ENCODE data around the gene CC2D2B. TPM values are rescaled to one million over a fixed set of nuclear protein-coding genes. Genes with fewer than 3 reads are reported as not detected.
A peak's percentile ranks its signal among the peaks of the same experiment; 100 is the strongest.

The CC2D2B gene
- total RNA-seq, 1 experiment from 2014 or later, result not detected

GRCh38 chr10:96013956-96014355 is 106.2 kb downstream of the CC2D2B start:
- H3K27ac ChIP-seq (ENCODE audit: low read depth, low read length, poor library complexity, severe bottlenecking), result no peak overlapping the region
- no TSS peak for BruUV-seq (replicated peaks)
- H3K4me1 ChIP-seq (ENCODE audit: insufficient read depth, low read length, poor library complexity, severe bottlenecking), result no peaks in the 10 kb centered on the region
- H3K4me3 ChIP-seq (ENCODE audit: low read depth, low read length, poor library complexity, severe bottlenecking), result no peak overlapping the region
- no peak for DNase-seq (ENCODE audit: low spot score)
- ChIA-PET POLR2A (ENCODE audit: low non-redundant PET) (no interaction called here), CTCF (interaction anchor here (1.1 to 1.2 kb wide), 2 partner anchors 321 to 1764 kb away, joined by 3 to 6 read pairs; no protein-coding TSS in a partner anchor)
- peaks cover 3% of the 10 kb centered on the region for H3K27me3 ChIP-seq (replicated peaks; ENCODE audit: insufficient read depth, low read depth, low read length, poor library complexity)
- intact Hi-C loops (cut with micrococcal nuclease; ENCODE audit: unreplicated experiment), result no loop called here
- TF ChIP-seq CTCF (conservative IDR thresholded peaks at IDR 0.05; ENCODE audit: low read depth, low read length), result no peak
- TF ChIP-seq EZH2 (IDR thresholded peaks at IDR 0.05; ENCODE audit: borderline replicate concordance, low read depth, low read length, poor library complexity, severe bottlenecking), result no peak
- H3K9me3 ChIP-seq (ENCODE audit: low read depth, low read length, poor library complexity, severe bottlenecking), result no peaks in the 10 kb centered on the region
- no peaks in the 10 kb centered on the region for H3K36me3 ChIP-seq (ENCODE audit: insufficient read depth, low read length, poor library complexity, severe bottlenecking)

- intact Hi-C loops (cut with micrococcal nuclease; ENCODE audit: unreplicated experiment), result no loop called here
Observed at GRCh38 chr10:96014473-96015102, 106.8 kb downstream of the CC2D2B start.

GRCh38 chr10:96017191-96017687 is 109.5 kb downstream of the CC2D2B start:
- peak; percentile 58 for DNase-seq (ENCODE audit: low spot score)
- TF ChIP-seq CTCF (conservative IDR thresholded peaks at IDR 0.05; ENCODE audit: low read depth, low read length) (peak; percentile 80), EZH2 (IDR thresholded peaks at IDR 0.05; ENCODE audit: borderline replicate concordance, low read depth, low read length, poor library complexity, severe bottlenecking) (no peak)
- CTCF ChIA-PET, result interaction anchor here (0.6 to 1.0 kb wide), 7 partner anchors 15 to 713 kb away, joined by 3 to 10 read pairs (median 4); partner anchors contain the start of genes CC2D2B and TCTN3

More at GRCh38 chr10:96014473-96015102, 106.8 kb downstream of the CC2D2B start:
- H3K4me1 ChIP-seq (ENCODE audit: insufficient read depth, low read length, poor library complexity, severe bottlenecking), result no peaks in the 10 kb centered on the region
- ChIA-PET POLR2A (ENCODE audit: low non-redundant PET) (no interaction called here), CTCF (interaction anchor here (1.2 kb wide), 1 partner anchor 1765 kb away, joined by 6 read pairs; no protein-coding TSS in a partner anchor)
- H3K27ac ChIP-seq (ENCODE audit: low read depth, low read length, poor library complexity, severe bottlenecking), result no peak overlapping the region
- peaks cover 3% of the 10 kb centered on the region for H3K27me3 ChIP-seq (replicated peaks; ENCODE audit: insufficient read depth, low read depth, low read length, poor library complexity)
- DNase-seq (ENCODE audit: low spot score), result no peak
- no peak for TF ChIP-seq CTCF (conservative IDR thresholded peaks at IDR 0.05; ENCODE audit: low read depth, low read length)
- no peak for TF ChIP-seq EZH2 (IDR thresholded peaks at IDR 0.05; ENCODE audit: borderline replicate concordance, low read depth, low read length, poor library complexity, severe bottlenecking)
- BruUV-seq (replicated peaks), result no TSS peak
- no peaks in the 10 kb centered on the region for H3K36me3 ChIP-seq (ENCODE audit: insufficient read depth, low read length, poor library complexity, severe bottlenecking)
- H3K4me3 ChIP-seq (ENCODE audit: low read depth, low read length, poor library complexity, severe bottlenecking), result no peak overlapping the region
- no peaks in the 10 kb centered on the region for H3K9me3 ChIP-seq (ENCODE audit: low read depth, low read length, poor library complexity, severe bottlenecking)

More at GRCh38 chr10:96017191-96017687, 109.5 kb downstream of the CC2D2B start:
- Histone ChIP-seq H3K27ac (ENCODE audit: low read depth, low read length, poor library complexity, severe bottlenecking) (no peak overlapping the region), H3K27me3 (replicated peaks; ENCODE audit: insufficient read depth, low read depth, low read length, poor library complexity) (no peaks in the 10 kb centered on the region), H3K4me3 (ENCODE audit: low read depth, low read length, poor library complexity, severe bottlenecking) (no peak overlapping the region), H3K36me3 (ENCODE audit: insufficient read depth, low read length, poor library complexity, severe bottlenecking) (no peaks in the 10 kb centered on the region), H3K4me1 (ENCODE audit: insufficient read depth, low read length, poor library complexity, severe bottlenecking) (no peaks in the 10 kb centered on the region), H3K9me3 (ENCODE audit: low read depth, low read length, poor library complexity, severe bottlenecking) (no peaks in the 10 kb centered on the region)
- intact Hi-C loops (cut with micrococcal nuclease; ENCODE audit: unreplicated experiment), result loop anchor here (1.0 kb wide), 2 partner anchors 276 to 323 kb away; no protein-coding TSS in a partner anchor
- POLR2A ChIA-PET (ENCODE audit: low non-redundant PET), result no interaction called here
- BruUV-seq (replicated peaks), result no TSS peak
